Glomerular visceral epithelial cell (primary cell): Measurements from ENCODE around the gene COL4A6.

Experiments used
- DNase-seq: peaks from one replicate; pipeline ENCODE4 v3.0.0-alpha.2; 2016; ENCODE audit errors: extremely low spot score

Gene COL4A6

DNA sequence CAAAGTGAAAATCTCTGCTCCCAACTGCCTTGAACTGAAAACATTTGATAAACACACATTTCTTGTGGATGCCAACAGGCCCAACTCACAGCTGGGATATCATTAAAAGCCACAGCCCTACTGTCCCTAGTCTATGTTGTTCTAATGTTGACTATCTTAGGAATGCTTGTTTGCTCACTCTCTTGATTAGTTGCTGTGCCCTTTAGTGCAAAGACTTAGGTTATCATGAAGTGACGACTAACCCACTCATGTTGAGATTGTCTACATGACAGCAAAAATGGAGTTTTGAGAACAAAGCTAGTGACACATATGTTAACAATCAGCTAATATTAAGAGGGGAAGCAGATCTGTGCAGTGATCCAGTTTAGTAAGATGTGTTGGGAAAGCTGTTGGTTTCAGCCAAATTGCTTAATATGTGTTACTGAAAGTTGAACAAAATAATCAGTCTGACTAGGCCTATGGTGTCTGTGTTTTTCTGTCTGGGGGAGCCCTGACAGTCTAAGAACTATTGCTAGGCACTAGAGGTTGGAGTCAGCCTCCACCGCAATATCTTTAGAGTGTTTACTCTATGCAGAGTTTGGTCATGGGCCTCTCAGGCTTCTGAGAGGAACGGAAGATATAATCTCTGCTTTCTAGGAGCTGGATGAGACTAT is 221.2 kb downstream of the COL4A6 start:
- DNase-seq, result no peak

DNA sequence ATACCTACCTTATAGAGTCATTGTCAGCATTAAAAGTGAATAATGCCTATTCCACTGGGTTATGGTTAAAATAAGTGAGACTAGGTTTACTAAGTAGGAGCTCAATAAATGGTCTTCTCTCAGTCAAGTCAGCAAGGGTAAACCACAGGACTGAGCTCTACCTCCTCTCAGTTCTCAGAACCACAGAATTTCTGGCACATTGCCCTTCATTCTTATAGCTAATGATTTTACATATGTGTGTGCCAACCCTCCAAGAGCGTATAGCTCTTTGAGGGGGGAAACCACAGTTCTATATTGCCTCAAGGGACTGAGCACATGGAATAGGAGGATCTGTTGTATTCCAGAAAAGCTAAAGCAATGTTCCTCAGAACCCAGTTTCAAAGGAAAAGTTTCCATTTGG is 221.8 kb downstream of the COL4A6 start:
- peak; percentile 53 for DNase-seq

DNA sequence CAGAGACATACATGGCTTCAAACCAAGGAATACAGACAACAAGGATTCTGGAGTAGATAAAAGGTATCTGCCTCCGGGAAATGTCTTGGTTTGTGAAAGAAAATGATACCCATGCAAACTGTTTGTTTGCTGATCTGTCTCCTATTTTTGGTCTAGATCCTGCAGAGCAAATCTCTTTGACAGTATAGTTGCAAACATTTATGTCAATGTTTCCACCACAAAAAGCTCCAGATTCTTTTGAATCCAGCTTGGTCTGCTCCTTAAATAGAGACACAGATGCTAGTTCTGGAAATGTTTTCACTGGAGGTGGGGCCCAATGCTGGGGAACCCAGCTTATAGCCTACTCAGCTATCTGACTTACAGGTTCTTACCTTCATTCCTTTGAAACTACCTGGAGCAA is 226.9 kb downstream of the COL4A6 start:
- no peak for DNase-seq

DNA sequence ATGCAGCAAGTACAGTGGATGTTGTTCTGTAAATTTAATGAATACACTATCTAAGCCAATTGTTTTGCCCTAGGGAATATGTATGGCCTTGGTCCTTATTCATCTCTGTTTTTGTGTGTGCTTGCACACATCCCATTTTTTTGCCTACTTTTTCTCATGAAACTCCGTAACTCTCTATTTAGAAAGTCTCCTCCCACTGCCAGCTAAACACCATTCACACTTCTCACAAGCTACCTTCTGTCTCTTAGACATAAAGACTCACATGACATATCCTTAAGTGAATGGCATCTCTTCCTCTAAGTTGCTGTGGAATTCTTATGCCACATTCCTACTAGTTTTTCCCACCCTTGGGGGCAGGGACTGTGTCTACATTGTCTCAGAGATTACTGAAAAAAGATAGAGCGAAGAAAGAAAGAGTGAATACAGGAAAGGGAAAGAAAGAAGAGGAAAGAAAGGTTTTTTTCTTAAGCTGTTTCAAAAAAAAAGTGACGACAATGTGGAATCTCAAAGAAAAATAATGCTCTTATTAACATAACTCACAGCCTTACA is 229.1 kb downstream of the COL4A6 start:
- no peak for DNase-seq

DNA sequence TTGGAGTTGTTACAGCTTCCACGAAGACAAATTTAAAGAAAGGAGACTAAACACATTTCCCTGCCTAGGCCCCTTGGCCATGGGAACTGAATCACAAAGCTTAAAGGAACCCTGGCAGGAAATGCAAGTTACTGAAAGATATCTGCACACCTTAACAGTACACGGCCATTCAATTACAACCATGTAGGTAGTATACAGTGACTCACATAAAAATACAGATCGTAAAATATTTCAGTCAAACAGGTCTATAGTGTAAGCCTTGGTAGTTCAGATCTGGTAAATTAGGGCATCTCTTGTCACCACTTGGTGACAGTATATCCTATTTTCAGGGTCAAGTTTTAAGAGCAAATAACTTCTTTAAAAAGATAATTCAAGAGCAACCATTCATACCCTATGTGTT is 234.7 kb downstream of the COL4A6 start:
- no peak for DNase-seq

DNA sequence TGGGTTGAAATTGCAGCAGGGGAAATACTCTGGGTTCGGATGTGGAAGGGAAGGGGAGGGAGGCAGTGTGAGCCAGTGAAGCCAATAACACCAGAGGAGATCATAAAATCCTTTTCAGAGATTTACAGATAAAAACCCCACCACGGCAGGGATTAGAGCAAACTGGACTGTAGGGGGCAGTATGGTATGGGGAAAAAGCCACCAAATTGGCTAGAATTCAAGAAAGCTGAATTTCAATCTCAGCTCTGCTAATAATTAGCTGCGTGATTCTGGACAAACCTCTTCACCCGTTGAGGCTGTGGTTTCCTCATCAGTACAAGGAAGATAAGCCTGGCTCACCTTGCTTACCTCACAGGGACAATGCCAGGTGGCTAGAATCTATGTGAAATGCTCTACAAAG is 238.5 kb downstream of the COL4A6 start:
- DNase-seq, result peak; percentile 51

DNA sequence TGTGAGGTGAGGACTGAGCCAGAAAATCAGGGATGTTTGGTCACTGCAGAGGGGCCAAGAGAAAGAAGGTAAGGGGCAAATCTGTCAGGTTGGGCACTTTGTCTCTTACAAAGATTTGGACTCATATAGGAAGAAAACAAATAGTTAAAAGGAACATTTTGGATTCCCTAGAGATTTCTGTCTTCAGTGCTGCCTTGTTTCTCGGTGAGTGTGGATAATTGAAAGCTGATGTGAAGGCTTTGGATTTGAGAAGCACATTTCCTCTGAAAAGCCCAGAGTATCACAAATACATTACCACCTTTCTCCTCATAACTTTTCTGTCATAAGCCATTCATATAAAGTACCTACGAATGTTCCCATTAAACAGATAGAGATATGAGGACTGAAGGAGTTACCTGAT is 239.2 kb downstream of the COL4A6 start:
- DNase-seq, result no peak

DNA sequence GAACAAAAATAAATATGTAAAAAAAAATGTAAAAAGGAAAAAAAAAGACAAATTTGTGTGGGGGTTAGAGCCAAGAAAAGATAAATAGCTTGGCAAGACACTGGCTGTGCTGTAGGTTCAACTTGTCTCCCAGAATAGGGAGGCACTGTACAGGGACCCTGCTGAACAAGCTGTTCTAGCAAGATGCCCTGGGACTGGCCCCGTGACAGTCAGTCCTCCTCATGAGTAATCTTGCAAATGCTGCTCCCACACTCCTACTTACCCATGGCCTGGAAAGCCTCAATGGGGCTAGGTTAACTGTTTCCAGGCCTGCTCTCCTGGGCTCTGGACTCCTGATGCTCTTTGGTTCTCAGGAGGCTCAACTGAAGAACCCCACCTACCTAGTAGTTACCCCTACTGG is 239.8 kb downstream of the COL4A6 start:
- DNase-seq, result no peak

DNA sequence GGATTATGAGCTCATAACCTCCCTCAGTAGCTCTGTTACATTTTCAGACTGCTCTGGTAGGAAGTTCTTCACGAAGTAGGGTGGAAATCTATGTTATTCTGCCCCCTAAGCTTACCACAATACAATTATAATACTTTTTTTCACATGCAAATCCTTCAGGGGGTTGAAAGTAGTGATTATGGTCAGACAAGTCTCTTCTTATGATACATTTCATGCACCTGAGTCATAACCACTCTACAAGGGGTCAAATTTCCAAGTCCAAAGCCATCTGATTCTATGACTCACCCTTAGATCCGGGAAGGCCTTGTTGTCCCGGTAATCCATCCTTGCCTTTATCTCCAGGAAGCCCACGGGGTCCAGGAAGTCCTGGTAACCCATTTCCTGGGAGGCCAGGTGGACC is 251.4 kb downstream of the COL4A6 start:
- DNase-seq, result peak; percentile 82

DNA sequence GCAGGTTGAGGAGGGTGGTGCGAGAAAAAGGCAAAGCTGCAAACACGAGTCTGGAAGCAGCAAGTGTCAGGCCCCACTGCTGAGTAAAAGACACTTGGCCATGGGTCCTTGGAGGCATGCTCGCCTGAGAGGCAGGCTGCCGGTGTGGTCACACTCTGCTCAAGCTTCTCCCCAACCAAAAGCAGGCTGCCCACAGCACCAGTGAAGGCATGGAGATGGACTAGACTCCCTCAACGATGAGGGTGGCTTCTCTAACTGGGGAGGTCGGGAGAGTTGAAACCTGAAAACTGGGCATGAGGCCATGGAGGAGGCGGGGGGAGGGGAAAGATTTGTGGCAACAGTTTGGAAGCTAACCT is 260.1 kb downstream of the COL4A6 start:
- no peak for DNase-seq

DNA sequence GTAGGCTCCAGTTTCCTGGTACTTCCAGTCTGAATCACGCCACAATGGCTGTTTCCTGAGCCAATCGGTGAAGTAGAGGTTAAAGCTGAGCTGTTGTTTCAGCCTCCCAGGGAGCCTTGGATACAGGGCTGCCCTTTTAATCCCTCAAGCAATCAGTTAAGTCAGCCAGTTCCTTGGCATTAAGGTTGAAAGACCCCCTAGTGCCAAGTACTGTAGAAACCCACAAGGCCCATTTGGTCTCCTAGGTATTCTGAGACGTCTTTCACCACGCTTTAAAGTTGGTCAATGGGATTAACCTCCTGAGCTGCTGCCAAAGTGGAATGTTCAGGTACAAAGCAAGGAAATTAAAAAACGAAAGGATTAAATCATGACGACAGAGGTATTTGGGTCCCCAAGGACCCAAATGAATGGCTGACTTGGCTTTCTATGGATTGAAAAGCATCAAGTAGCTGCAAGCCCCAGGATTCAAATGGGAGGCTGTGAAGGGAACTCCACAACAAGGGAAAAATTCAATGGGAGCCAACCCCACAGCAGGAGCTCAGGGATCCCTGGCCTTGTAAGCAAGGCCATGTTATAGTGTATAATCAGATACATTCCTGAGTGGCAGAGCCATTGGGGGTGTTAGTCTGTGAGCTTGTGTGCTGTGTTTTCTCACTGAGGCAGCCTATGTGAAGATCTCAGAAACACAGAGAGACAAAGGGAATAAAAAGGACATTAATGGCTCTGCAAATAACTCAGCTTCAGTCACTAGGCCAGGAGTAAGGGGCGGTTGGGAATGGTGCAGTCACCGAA is 260.7 kb downstream of the COL4A6 start:
- peak; percentile 40 for DNase-seq

DNA sequence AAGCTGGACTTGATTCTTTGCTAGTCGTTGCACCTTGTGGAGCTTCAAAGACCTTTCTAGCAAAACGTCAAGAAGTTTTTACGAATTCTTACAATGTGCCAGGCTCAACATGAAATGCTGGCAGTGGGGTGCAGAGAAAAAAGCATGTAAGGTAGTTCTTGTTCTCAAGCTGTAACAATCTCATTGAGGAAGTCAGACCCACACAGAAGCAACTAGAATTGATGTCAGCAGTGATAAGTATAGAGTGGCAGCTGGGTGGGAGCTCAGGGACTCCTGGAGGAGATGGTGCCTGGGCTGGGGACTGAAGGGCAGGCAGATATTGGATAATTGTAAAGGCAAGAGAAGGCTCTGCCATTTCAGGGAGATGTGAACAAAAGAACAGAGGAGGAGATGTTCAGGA is 264.3 kb downstream of the COL4A6 start:
- no peak for DNase-seq

DNA sequence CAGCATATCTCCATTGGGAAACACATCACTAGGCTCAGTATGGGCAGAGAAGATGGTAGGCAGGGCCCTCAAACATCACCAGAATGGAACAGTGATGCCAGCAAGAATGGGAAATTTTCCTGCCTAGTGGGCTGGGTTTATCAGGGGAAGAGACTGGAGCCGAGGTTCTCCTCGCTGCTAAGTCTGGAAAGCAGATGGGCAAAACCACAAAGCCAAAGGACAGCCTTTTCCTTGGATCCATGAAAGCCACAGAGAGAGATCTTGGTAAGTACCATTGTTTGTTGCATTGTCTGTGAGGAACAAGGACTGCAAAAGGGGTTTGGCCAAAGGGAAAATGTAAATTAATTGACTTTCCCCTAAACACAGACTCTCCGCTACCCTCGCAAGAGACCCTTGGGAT is 266.6 kb downstream of the COL4A6 start:
- DNase-seq, result no peak

DNA sequence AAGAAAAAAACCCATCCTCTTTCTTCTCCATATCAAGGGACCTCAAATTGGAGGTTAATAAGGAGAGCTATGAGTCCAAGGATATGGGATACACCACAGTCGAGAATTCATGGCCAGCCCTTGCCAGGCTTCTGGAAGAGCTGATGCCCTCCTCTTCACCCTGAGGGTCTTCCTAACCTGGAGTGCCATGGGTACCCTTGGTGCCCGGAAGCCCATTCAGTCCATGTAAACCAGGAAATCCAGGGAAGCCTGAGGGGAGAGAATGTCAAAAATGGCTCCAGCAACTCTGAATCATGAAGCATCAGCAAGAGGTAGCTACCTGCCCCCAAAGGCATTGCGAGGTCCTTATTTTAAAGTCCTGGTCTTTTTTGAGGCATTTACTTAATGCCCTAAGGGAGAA is 268.5 kb downstream of the COL4A6 start:
- no peak for DNase-seq

DNA sequence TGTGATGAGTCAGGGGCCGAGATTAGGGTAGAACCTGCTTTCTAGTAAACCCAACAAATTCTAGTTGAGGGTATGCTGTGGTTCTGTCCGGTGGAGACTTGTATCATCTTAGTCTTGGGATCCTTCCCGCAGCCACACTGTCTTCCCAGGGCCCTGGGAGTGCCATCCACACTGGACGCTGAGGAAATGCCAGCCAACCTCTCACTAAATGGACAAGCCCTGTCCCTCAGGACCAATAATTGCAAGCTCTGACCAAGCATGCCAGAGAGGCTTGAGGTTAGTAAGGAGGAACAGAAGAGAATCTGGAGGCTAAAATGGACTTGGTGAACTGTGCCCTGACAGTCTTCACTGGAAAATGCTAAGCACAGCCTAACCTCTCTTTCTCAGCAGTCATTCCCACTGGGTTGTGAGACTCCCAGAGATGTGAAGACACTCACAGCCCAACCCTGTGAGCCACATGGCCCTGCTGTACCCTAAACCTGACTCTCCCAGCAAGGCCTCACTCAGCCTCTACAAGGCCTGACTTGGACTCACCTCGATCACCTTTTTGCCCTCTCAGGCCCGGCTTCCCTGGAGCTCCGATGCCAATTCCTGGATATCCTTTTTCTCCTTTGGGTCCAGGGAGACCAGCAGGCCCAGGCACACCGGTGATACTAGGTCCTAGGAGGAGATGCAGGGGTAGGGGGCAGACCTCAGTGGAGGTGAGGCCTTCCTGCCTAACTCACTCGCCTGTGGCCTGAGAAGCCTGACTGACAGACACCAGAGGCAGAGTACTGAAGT is 269.1 kb downstream of the COL4A6 start:
- DNase-seq, result no peak

DNA sequence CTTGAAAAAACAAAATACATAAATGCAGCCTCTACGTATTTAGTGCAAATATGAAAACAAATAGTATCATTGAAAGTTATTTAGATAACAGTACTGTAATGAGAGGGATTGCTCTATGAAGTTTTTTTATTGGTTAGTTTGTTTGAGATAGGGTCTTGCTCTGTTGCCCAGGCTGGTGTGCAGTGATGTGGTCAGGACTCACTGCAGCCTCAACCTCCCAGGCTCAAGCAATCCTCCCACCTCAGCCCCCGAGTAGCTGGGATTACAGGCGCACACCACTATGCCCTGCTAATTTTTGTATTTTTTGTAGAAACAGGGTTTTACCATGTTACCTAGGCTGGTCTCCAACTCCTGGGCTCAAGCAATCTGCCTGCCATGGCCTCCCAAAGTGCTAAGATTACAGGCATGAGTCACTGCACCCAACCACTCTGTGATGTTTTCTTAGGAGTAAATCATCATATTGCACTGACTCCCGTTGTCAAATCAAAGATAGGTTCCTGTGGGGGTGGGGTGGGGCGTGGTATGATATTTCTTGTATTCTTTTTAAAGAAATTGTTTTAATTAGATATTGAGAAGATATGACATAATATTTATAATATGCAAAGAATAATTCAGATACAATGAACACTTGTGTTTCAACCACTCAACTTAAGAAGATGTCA is 270.9 kb downstream of the COL4A6 start:
- DNase-seq, result peak; percentile 53

DNA sequence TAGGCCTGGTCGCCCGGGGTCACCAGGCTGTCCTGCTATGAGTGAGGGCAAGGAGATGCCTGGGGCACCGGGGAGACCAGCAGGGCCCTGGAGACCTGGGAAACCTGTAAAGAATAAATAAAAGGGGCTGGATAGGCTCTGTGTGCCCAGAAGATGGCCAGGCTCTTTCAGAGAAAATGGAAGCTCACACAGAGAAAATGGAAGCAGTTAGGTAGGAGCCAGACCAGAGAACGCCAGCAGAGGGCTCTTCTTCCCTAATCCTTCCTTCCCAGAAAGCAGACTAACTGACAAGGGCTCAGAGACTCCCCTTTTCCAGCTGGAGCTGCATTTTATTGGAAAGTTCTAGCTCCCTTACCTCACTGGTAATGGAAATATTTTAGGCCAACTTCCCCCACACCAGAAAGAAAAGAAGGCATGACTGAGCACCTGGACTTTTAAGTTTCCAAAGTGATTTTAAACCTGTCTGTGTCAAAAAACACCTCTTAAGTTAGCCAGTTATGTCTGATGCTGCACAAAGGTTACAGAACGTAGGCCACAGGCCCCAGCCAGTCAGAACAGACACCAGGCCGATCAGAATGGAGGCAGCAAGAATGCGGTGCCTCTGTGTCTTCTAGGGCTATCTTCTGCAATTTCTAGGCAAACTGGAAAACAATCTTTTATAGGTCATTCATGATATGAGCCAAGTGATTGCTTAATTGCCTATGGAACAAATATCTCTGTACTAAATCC is 272.7 kb downstream of the COL4A6 start:
- peak; percentile 51 for DNase-seq

DNA sequence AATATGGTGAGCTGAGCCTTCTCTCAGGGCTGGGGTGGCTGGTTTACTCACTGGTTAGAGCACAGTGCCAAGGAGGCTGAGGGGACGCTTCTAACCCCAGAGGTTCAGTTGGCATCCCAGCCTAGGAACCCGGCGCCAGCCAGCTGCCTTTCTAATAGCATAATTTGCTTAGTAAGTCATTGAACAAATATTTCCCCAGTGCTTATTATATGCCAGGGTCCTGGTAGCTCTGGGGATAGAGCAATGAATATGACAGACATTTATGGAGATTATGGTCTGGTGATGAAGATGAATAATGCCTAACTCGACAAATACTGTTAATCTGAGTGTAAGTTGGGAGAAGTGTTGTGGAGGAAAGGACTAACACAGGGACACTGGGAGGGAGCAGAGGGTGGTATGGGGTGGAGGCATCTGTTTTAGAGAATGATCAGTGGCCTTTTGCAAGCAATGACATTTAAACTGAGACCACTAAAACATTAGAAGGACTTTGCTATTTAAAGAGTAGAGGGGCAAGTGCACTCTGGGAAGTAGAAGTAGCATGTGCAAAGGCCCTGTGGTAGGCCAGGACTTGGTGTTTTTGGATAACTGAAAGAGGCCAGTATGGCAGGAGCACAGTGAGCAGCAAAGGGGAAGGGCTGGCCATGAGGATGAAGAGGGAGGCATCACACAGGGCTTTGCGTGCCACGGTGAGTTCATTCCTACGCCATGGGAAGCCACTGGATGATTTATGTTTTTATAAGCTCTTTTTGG is 274.7 kb downstream of the COL4A6 start:
- DNase-seq, result no peak

DNA sequence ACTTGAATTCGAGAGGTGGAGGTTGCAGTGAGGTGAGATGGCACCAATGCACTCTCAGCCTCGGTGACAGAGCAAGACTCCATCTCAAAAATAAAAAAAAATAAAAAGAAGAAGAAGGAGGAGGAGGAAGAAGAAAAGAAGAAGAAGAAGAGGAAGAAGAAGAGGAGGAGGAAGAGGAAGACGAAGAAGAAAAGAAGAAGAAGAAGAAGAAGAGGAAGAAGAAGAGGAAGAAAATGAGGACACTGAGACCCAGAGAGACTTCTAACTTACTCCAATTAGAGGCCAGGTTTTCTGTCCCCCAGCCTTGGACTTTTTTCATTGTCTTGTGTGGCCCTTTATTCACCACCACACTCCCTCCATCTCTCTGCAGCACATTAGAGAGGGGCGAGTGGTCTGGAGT is 276.0 kb downstream of the COL4A6 start:
- no peak for DNase-seq

DNA sequence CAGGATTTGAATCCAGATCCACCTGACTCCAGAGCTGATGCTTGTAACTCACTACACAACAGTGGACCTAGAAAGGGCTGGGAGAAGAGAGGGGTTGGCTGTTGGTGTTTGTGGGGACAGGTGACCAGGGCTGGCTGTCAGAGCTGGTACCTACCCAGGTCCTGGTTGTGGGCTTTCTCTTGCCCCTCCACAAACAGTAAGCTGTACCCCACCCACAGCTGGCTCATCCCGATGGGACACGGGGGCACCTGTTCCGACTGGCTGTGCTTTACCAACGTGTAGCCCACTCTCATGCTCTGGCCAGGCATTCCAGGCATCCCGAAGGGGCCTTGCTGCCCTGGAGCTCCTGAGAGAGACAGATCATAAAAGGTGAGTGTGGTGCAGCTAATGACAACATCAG is 277.9 kb downstream of the COL4A6 start:
- no peak for DNase-seq
